ENCODE results near the gene TDRD1. TPM values are rescaled to one million over a fixed set of nuclear protein-coding genes. Genes with fewer than 3 reads are reported as not detected.

TDRD1 gene
- total and polyA plus RNA-seq, 2 donors (not counting 1 experiment from before 2014, with no cell fraction given), result 0.10 to 0.22 TPM

- Histone ChIP-seq H3K9ac (ENCODE audit: low read length) (no peak overlapping the region), H3K4me1 (ENCODE audit: control insufficient read depth in 2 of 2, insufficient read depth in 2 of 2, low read length in 2 of 2) (no peaks in the 10 kb centered on the region), H3K36me3 (replicated peaks in 1 of 2; ENCODE audit: control extremely low read depth in 1 of 2, control insufficient read depth in 1 of 2, extremely low read depth in 1 of 2, insufficient read depth in 2 of 2, low read length in 1 of 2) (no peaks in the 10 kb centered on the region), H3K27me3 (replicated peaks in 1 of 4; ENCODE audit: control extremely low read depth in 1 of 4, control insufficient read depth in 3 of 4, insufficient read depth in 4 of 4, low read length in 3 of 4) (peaks cover 0 to 6% (median 0%) of the 10 kb centered on the region in 4 experiments), H3K9me3 (ENCODE audit: control extremely low read depth in 1 of 3, control insufficient read depth in 2 of 3, insufficient read depth in 1 of 3, low read length in 2 of 3) (no peaks in the 10 kb centered on the region), H3K79me2 (ENCODE audit: control insufficient read depth, insufficient read depth, low read length) (no peaks in the 10 kb centered on the region), H3K4me3 (ENCODE audit: control extremely low read depth in 1 of 5, extremely low read depth in 1 of 5, insufficient read depth in 1 of 5, low read depth in 2 of 5, low read length in 4 of 5) (no peak overlapping the region), H4K20me1 (ENCODE audit: control insufficient read depth, insufficient read depth, low read length, poor library complexity, severe bottlenecking) (no peaks in the 10 kb centered on the region), H3K4me2 (replicated peaks; ENCODE audit: low read depth, low read length, poor library complexity, severe bottlenecking) (no peak overlapping the region), H3K27ac (ENCODE audit: low read length in 2 of 2) (no peak overlapping the region), H2AFZ (ENCODE audit: insufficient read depth, low read depth, low read length, poor library complexity, severe bottlenecking) (no peak overlapping the region)
- no peak for TF ChIP-seq CTCF (IDR thresholded peaks at IDR 0.05)
- no peak for TF ChIP-seq EZH2 (IDR thresholded peaks at IDR 0.05; ENCODE audit: borderline replicate concordance, insufficient read depth, low read depth, low read length, poor library complexity, severe bottlenecking)
- H3K27ac Mint-ChIP-seq, result no peak overlapping the region
- intact Hi-C loops (cut with micrococcal nuclease), result no loop called here
- ChIA-PET POLR2A (no interaction called here), CTCF (interaction anchor here (0.6 kb wide), 1 partner anchor 106 kb away, joined by 4 read pairs; no protein-coding TSS in a partner anchor)
- WGBS (ENCODE audit: insufficient coverage), result 92% methylated on average over 5 of the region's 6 CpGs
- H3K4me3 Mint-ChIP-seq, result no peak overlapping the region
- H3K27me3 Mint-ChIP-seq, result peaks cover 24% of the 10 kb centered on the region
- DNase-seq, result no peak
- no peaks in the 10 kb centered on the region for H3K4me1 Mint-ChIP-seq
- H3K9me3 Mint-ChIP-seq (ENCODE audit: insufficient read depth), result no peaks in the 10 kb centered on the region
- no peak for ATAC-seq (ENCODE audit: low read depth)
Observed at GRCh38 chr10:114276066-114276465, 96.9 kb downstream of the TDRD1 start.

- Mint-ChIP-seq H3K4me3 (no peak overlapping the region), H3K27me3 (peaks cover 24% of the 10 kb centered on the region), H3K4me1 (no peaks in the 10 kb centered on the region), H3K27ac (no peak overlapping the region), H3K9me3 (ENCODE audit: insufficient read depth) (no peaks in the 10 kb centered on the region)
- ATAC-seq (ENCODE audit: low read depth) (no peak), DNase-seq (no peak)
- Histone ChIP-seq H3K9ac (ENCODE audit: low read length) (no peak overlapping the region), H4K20me1 (ENCODE audit: control insufficient read depth, insufficient read depth, low read length, poor library complexity, severe bottlenecking) (no peaks in the 10 kb centered on the region), H3K4me1 (ENCODE audit: control insufficient read depth in 2 of 2, insufficient read depth in 2 of 2, low read length in 2 of 2) (no peaks in the 10 kb centered on the region), H3K27me3 (replicated peaks in 1 of 4; ENCODE audit: control extremely low read depth in 1 of 4, control insufficient read depth in 3 of 4, insufficient read depth in 4 of 4, low read length in 3 of 4) (peaks cover 0 to 6% (median 0%) of the 10 kb centered on the region in 4 experiments), H2AFZ (ENCODE audit: insufficient read depth, low read depth, low read length, poor library complexity, severe bottlenecking) (no peak overlapping the region), H3K27ac (ENCODE audit: low read length in 2 of 2) (no peak overlapping the region), H3K9me3 (ENCODE audit: control extremely low read depth in 1 of 3, control insufficient read depth in 2 of 3, insufficient read depth in 1 of 3, low read length in 2 of 3) (no peaks in the 10 kb centered on the region), H3K36me3 (replicated peaks in 1 of 2; ENCODE audit: control extremely low read depth in 1 of 2, control insufficient read depth in 1 of 2, extremely low read depth in 1 of 2, insufficient read depth in 2 of 2, low read length in 1 of 2) (no peaks in the 10 kb centered on the region), H3K4me2 (replicated peaks; ENCODE audit: low read depth, low read length, poor library complexity, severe bottlenecking) (no peak overlapping the region), H3K4me3 (ENCODE audit: control extremely low read depth in 1 of 5, extremely low read depth in 1 of 5, insufficient read depth in 1 of 5, low read depth in 2 of 5, low read length in 4 of 5) (no peak overlapping the region), H3K79me2 (ENCODE audit: control insufficient read depth, insufficient read depth, low read length) (no peaks in the 10 kb centered on the region)
- intact Hi-C loops (cut with micrococcal nuclease), result no loop called here
- ChIA-PET CTCF (interaction anchor here (0.6 to 0.7 kb wide), 2 partner anchors 107 to 509 kb away, joined by 3 to 4 read pairs; no protein-coding TSS in a partner anchor), POLR2A (no interaction called here)
- TF ChIP-seq EZH2 (IDR thresholded peaks at IDR 0.05; ENCODE audit: borderline replicate concordance, insufficient read depth, low read depth, low read length, poor library complexity, severe bottlenecking), result no peak
- TF ChIP-seq CTCF (IDR thresholded peaks at IDR 0.05), result no peak
- 98% methylated on average over 6 of the region's 6 CpGs for WGBS (ENCODE audit: insufficient coverage)
Observed at GRCh38 chr10:114276671-114277070, 97.5 kb downstream of the TDRD1 start.

Data from B cell (primary cell).